Stimulated activated CD4-positive, alpha-beta T cell treated with anti-CD3 and anti-CD28 coated beads, Interleukin-1b, Interleukin-23, amount 100 ng/mL, for 48 hours (primary cell): ENCODE results near the gene POLR2M.

Source experiments
- DNase-seq: peaks from one replicate; pipeline ENCODE4 v3.0.0-alpha.2; 2020

Gene POLR2M

GRCh38 chr15:57743424-57743823 lies 36.9 kb downstream of the POLR2M start:
- no peak for DNase-seq

GRCh38 chr15:57746786-57747185 lies 40.3 kb downstream of the POLR2M start:
- DNase-seq, result no peak

DNA sequence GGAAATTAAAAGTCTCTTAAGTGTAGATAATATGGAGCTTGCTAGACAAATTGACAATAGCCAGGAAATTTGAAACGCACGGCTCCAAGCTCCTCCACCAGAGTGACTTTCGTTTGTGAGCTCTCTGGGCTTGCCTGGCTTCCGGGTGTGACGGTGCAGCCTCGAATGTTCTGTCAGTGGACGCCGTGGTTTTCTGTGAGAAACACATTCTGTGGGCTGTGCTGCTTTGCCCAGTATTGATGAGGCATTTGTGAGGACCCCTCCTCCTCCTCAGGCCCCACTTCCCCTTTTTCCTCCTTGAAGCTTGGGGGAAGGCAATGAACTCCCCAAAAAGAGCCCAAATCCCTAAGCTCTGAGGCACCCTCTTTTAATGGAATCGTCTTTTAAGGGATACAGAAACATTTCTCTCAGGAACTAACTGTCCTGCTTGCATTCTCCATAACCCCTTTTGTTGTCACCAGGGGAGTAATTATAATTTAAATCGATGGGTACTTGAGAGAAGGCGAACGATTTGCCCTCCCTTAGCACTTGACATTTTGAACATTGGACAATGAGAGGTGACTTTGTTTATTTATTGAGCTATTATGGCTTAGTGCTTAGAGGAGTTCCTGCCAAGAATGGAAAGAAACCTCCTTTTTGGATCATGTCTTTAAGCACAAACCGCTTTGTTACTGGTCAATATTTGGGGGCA lies 40.8 kb downstream of the POLR2M start:
- DNase-seq, result peak; percentile 4

DNA sequence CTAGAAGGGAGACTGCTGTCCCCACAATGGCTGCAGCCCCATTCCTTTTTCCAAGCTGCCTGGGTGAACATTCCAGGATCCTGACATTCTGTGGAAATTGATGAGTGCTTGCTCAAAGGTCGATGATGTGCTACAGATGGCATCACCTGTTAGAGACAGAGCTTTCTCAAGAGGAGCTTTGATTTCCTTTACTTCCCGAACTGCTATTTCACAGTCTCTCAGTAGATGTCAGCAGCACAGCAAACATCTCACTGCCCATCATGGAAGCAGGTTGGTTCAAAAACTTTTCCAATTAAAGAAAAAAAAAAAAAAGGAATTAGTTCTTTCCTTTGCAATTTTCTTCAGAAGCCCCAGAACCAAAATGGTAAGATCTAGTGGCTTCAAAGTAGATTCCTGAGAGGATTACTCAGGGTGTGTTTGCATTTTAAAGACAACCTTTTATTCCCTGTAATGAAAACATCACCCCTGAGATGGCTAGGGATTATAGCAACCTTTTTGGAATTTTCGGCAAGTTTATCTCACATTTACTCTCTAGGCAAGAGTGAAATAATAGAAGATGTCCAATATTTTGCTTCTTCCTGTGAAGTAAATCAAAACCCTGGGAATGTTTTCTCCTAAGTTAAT lies 44.8 kb downstream of the POLR2M start:
- DNase-seq, result no peak

- DNase-seq, result no peak
These were observed 45.9 kb downstream of the POLR2M start for GRCh38 chr15:57752436-57752835.

DNA sequence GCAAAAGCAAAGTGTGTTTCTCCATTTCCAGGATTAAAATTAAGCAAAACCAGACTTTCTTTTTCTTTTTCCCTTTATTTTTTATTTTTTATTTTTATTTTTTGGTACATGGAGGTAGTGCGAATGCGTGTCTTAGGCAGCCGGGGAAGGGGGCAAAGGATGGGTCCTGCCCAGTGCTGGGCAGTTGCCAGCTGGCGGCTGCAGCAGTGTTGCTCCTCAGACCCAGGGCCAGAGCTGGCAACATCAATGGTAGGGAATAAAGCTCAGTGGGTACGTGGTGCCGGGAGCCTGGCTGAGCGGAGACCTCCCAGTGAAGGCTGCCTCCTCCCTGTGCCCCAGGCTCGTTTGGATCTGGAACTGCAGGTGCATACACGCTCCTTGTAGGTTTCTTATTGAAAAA lies 46.3 kb downstream of the POLR2M start:
- no peak for DNase-seq

DNA sequence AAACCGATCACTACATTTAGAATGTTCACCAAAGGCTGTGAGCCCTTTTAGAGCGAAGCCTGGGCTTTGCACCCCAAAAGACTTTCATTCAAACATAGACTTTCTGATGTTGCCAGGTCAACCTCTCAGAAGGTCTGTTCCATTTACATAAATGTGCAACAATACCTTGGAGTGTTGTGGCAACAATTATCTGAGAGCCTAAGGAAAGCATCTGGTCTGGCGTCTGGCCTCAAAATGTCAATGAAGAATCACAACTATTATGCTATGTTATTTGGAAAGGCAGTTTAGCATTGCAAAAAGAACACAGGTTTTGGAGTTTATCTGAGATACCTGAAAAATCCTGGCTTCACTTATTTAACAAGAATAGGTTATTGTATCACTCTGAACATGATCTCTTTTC lies 50.0 kb downstream of the POLR2M start:
- no peak for DNase-seq

- no peak for DNase-seq
These were observed 52.0 kb downstream of the POLR2M start for GRCh38 chr15:57758560-57758959.

GRCh38 chr15:57761562-57761961 lies 55.0 kb downstream of the POLR2M start:
- DNase-seq, result no peak

- no peak for DNase-seq
These were observed 55.8 kb downstream of the POLR2M start for GRCh38 chr15:57762302-57762701.

DNA sequence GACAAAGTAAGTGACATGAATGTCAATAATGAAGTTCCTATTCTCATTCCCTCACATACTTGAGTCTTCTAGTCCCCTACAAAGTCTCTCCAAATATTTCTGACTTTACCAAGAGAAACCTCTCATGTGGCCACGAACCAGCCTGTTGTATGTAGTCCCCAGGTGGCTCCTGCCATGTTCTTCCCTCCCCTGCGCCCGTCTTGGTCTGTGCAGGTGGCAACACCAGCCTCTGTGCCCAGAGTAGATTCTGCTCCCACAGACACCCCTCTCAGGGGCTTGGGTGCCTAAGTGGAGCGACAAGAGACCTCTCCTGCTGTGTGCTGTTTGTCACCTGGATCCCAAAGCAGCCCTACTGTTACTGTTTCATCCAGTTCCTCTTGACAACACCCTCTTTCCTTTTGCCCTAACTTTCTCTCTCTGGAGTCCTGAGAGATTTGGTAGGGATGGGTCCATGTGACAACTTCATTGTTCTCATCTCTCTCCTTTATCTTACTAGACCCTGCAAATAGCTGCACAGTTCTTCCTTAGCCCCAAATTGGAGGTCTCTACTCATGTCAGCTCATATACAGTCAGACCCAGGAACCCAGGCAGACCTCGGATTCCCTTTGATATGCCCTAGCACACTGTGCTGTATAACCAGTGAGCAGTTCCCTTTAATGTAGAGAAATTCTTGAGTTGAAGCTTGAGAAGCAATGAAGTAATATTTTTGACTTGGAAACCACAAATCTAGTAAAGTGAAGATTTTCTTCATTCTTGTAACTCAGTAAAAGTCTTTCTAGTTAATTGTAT lies 56.9 kb downstream of the POLR2M start:
- no peak for DNase-seq
